Epithelial cell of prostate (primary cell): ENCODE measurements around the gene TPRX2.
"Not testable (repeated sequence)": the region's sequence is repeated elsewhere in the genome, so short reads cannot be mapped to it uniquely, and the experiment has no call there.

Source experiments
- DNase-seq: peaks from one replicate; pipeline ENCODE4 v3.0.0-alpha.2; 2011; ENCODE audit warnings: low read depth, low spot score
- H3K27ac ChIP-seq: fragments of 450-650 bp; 2 replicates; pipeline ENCODE4 v1.5.1; 2017; ENCODE audit warnings: mild to moderate bottlenecking

TPRX2 gene

GRCh38 chr19:47858646-47859285 lies at the start of gene TPRX2:
TPRX2 (plus strand) TSS chr19:47859235; CDS start chr19:47859247, 12 bp downstream.
- not testable (repeated sequence) for H3K27ac ChIP-seq

GRCh38 chr19:47813304-47813994 lies 45.6 kb upstream of the TPRX2 start:
- DNase-seq, result no peak
- H3K27ac ChIP-seq, result no peak overlapping the region

More at GRCh38 chr19:47858646-47859285, at the start of gene TPRX2:
- not testable (repeated sequence) for DNase-seq

GRCh38 chr19:47813995-47814328 lies 45.1 kb upstream of the TPRX2 start:
- no peak for DNase-seq
- no peak overlapping the region for H3K27ac ChIP-seq

GRCh38 chr19:47816270-47816669 lies 42.8 kb upstream of the TPRX2 start:
- H3K27ac ChIP-seq, DNase-seq: not testable (repeated sequence)

GRCh38 chr19:47818221-47818620 lies 40.8 kb upstream of the TPRX2 start:
- H3K27ac ChIP-seq, DNase-seq: not testable (repeated sequence)

- DNase-seq, result no peak
- H3K27ac ChIP-seq, result no peak overlapping the region
Measured at GRCh38 chr19:47819858-47820257, 39.2 kb upstream of the TPRX2 start.

- H3K27ac ChIP-seq, result no peak overlapping the region
- DNase-seq, result no peak
Measured at GRCh38 chr19:47820410-47820809, 38.6 kb upstream of the TPRX2 start.

- no peak within 1 kb of the TSS for H3K27ac ChIP-seq
- no peak for DNase-seq
Measured at GRCh38 chr19:47821460-47822020, 37.5 kb upstream of the TPRX2 start, which contains the start of gene CRX. CRX (plus strand) TSS chr19:47821937; CDS start chr19:47834444, 12,507 bp downstream.

GRCh38 chr19:47824396-47824795 lies 34.6 kb upstream of the TPRX2 start:
- no peak overlapping the region for H3K27ac ChIP-seq
- no peak for DNase-seq

GRCh38 chr19:47826800-47827199 lies 32.2 kb upstream of the TPRX2 start:
- H3K27ac ChIP-seq, result no peak overlapping the region

GRCh38 chr19:47832723-47833122 lies 26.3 kb upstream of the TPRX2 start:
- H3K27ac ChIP-seq, result no peak overlapping the region
- DNase-seq, result no peak

More at GRCh38 chr19:47826800-47827199, 32.2 kb upstream of the TPRX2 start:
- no peak for DNase-seq

- no peak overlapping the region for H3K27ac ChIP-seq
- DNase-seq, result no peak
Measured at GRCh38 chr19:47836038-47836437, 23.0 kb upstream of the TPRX2 start.

GRCh38 chr19:47839411-47839810 lies 19.6 kb upstream of the TPRX2 start:
- no peak overlapping the region for H3K27ac ChIP-seq

GRCh38 chr19:47839913-47840312 lies 19.1 kb upstream of the TPRX2 start:
- no peak overlapping the region for H3K27ac ChIP-seq
- no peak for DNase-seq

More at GRCh38 chr19:47839411-47839810, 19.6 kb upstream of the TPRX2 start:
- no peak for DNase-seq

GRCh38 chr19:47842941-47843340 lies 16.1 kb upstream of the TPRX2 start:
- DNase-seq, result no peak
- no peak overlapping the region for H3K27ac ChIP-seq

GRCh38 chr19:47848425-47848822 lies 10.6 kb upstream of the TPRX2 start:
- H3K27ac ChIP-seq, result no peak overlapping the region
- no peak for DNase-seq

GRCh38 chr19:47848823-47849473 lies 10.1 kb upstream of the TPRX2 start:
- no peak for DNase-seq
- no peak overlapping the region for H3K27ac ChIP-seq

- DNase-seq, result no peak
- H3K27ac ChIP-seq, result no peak overlapping the region
Measured at GRCh38 chr19:47853003-47853402, 6.0 kb upstream of the TPRX2 start.

GRCh38 chr19:47854459-47854858 lies 4.6 kb upstream of the TPRX2 start:
- no peak overlapping the region for H3K27ac ChIP-seq
- DNase-seq, result no peak

GRCh38 chr19:47858231-47858630 lies 804 bp upstream of the TPRX2 start:
- not testable (repeated sequence) for H3K27ac ChIP-seq, DNase-seq

- H3K27ac ChIP-seq, DNase-seq: not testable (repeated sequence)
Measured at GRCh38 chr19:47859838-47860237, 803 bp downstream of the TPRX2 start.
